ENCODE data around the gene ZFYVE28.

The ZFYVE28 gene

DNA sequence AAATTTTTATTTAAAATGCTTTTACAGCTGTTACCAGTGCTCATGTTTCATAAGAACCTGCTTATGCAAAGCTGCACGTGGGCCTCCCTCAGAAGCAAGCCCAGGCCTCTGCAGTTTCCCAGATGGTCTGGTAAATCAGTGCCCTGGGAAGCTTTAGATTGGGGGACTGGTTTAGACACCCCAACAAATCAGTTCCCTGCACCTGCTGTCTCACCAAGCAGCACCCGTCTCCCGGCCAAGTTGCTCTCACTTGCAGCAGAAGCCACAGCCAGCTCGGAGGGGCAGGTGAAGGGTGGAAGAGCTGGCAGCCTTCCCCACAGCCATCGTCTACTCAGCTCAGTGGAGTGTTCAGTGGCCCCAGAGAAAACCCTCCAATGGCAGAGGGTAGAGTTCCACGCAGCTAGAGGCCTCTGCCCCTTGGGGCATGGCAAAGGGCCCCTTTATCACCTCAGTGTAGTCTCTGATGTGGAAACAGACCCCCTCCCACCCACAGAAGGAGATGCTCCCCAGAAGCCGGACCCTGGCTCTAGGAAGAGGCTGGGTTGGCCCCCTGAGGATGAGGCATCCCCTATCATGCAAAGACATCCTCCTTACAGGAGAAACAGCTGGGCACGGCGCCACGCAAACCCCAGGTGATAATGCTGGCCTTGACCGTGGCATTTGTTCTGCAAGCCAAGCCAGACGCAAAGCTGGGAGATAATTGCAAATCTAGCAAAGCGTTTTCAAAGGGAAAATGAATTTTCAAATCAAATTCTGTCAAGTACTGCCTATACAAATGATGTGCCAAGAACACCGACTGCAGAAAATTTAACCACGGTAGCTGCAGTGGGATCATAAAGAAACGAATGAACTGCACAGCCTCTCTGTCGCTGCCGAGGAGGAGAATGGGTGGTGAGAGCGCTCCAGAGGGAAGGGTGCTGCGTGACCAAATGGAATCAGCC is 51.9 kb downstream of the ZFYVE28 start:
- DNase-seq (ENCODE audit: low spot score), result no peak

GRCh38 chr4:2365913-2366210 is 52.6 kb downstream of the ZFYVE28 start:
- no peak for DNase-seq (ENCODE audit: low spot score)

DNA sequence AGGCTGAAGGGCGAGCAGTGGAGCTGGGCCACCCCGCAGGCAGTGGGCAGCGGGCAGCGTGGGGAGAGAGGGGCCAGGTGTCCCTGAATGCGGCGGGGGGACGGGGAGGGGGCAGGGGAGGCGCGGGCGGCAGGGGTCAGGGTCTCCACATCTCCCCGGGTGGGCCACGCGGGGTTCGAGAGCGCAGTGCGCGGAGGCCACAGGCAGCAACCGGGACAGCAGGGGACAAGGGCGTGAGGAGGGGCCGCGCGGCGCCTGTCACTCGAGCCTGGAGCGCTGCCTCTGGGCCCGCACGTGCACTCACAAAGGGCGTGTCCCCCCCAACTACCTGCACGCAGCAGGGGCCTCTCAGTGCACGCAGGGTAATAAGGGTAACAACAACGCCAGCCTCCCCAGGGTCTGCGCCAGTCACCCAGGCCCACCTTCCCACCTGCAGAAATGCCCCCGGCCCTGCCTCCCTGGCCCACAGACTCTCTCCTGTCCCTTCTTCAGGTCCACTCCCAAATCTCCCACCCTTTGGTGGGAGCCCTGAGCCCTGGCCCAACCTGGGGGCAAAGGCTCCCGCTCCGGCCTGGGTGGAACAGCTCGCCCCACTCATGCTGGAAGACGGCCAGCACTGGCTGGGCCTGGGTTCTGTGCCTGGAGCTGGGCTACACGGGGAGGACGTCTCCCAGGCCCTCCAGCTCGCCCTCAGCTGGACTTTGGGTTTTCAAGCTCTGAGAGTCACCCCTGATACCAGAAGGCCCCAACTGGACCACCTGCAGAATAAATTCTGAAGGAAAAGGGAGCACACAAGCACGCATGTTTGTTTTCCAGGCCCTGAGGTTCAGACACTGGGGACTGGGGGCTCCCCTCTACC is 53.2 kb downstream of the ZFYVE28 start:
- no peak for DNase-seq (ENCODE audit: low spot score)

DNA sequence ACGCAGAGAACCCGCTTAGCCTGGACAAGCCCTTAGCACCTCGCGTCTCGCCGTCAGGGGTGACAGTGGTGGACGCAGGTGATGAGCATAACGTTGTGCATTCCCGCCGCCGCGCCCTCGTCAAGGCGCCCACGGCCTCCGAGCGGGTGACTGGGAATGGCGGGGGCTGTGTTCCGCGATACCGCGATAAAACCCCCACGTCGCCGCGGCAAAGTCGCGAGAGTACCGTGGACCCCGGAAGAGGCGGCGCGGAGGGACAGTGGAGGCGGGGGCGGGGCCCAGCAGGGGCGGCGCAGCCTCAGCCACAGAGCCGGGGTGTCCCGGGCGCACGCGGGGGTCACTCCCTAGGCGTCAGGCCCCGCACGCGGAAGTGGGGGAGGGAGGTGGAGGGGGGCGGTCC is 53.8 kb downstream of the ZFYVE28 start:
- peak; percentile 46 for DNase-seq (ENCODE audit: low spot score)

- DNase-seq (ENCODE audit: low spot score), result no peak
Measured at GRCh38 chr4:2363951-2364653, 54.3 kb downstream of the ZFYVE28 start.

DNA sequence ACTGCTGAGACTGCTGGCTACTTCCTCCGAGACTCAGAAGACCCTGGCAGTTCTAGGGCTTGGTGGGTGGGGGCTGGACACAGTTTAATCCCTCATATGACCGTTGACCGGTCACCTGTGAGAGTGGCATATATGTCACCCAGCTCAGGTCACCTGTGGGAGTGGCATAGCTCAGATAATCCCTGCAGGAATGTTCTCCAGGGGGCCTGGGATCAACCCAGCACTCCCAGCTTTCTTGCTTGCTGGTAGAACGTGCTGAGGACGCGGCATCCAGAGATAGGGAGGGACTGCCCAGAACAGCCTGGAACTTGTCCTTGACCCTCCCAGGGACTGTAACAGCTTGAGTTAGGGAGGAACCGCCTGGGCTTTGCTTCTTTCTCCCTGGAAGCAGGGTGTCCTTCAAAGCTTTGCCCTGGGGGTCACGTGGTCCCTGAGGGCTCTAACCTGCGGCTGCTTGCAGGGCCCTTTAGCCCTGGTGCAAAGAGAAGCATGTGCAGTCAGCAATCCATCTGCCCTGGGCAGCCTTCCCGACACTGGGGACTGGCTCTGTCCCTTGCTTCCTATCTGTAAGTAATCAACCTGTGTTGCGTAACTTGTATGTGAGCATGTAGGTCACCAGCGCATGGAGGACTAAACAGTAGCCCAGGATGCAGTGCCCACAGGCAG is 55.3 kb downstream of the ZFYVE28 start:
- peak; percentile 26 for DNase-seq (ENCODE audit: low spot score)

DNA sequence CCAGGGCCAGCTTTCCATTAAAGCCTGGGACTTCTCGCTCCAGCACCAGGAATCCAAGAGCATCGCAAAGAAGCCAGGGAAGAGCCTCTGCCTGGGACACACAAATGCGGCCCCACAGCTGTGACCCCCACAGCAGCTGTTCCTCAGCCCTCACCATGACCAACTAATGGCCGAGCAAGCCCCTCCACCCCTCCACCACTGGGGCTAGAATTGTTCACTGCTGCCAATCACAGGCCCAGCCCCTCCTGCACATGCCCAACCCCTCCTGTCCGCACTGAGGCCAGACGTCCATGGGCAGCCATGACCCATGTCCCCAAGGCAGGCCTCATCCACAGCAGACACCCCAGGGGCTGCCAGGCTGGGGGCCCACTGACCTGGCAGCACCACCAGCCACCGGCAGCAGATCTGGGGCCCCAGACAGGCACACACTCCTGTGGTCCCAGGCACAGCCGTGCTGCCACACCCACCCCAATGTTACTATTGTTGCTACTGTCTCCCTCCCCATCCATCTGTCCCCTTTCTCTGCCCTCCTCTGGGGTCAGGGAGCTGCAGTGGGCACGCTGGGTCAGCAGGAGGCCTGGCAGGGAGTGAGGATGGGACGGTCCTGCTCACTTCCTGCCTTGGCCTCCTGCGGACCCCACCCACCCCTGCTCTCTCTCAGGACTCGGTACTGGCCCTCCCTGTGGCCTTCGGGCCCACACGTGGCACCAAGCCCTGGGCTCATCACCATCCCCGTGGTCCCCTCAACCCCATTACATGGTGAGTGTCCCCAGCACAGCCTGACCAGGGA is 56.0 kb downstream of the ZFYVE28 start:
- DNase-seq (ENCODE audit: low spot score), result no peak

- DNase-seq (ENCODE audit: low spot score), result no peak
Measured at GRCh38 chr4:2361366-2362265, 56.8 kb downstream of the ZFYVE28 start.

DNA sequence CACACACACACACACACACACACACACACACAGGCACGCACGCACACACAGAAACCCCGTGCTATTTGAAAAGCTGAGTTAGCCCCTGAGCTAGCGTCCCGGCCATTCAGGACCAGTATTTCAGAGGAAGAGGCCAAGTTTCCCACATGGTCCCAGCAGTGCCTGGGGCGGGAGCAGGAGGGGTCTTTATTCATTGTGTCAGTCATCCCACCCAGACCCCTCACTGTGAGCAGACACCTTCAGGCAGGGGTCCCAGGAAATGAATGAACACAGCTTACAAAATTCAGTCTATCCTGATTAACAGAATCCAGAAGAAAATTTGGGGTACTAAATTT is 58.1 kb downstream of the ZFYVE28 start:
- no peak for DNase-seq (ENCODE audit: low spot score)

- no peak for DNase-seq (ENCODE audit: low spot score)
Measured at GRCh38 chr4:2359591-2360395, 58.7 kb downstream of the ZFYVE28 start.

DNA sequence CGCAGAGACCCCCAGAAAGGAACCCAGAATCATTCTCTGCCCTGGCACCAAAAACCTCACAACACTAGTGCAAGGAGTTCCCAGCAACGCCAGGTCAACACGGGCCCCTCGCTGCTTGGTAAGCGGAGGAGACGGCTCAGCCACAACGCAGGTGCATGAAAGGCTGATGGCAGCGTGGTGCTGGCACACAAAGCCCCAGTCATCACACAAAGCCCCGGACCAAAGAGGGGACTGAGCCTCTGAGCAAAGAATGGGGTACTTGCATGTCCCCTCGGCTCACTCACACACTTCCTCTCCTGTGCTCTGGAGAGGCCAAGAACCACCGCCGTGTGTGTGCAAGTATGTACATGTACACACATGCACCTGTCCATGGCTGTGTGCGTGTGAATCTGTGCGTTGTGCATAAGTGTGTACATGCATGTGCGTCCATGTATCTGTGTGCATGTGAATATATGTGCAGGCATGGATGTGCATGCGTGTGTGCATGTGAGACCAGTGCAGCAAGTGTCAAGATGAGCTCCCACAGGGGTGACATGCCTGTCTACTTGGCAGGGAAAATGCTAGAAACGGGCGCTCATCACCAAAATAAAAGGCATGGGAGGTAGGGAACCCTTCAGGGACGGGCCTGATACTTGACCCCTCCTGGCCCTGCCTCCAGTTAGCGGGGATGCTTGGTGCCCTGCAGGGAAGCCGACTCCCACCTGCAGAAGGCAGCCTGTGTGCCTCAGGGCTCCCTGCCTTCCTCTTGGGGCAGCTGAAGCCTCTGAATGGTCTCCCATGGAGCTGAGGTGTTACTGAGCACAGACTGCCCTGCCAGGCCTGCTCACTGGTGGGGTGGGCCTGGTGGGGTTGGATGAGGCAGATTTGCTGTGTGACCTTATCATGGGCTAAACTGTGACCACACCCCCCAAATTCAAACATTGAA is 60.4 kb downstream of the ZFYVE28 start:
- DNase-seq (ENCODE audit: low spot score), result no peak

DNA sequence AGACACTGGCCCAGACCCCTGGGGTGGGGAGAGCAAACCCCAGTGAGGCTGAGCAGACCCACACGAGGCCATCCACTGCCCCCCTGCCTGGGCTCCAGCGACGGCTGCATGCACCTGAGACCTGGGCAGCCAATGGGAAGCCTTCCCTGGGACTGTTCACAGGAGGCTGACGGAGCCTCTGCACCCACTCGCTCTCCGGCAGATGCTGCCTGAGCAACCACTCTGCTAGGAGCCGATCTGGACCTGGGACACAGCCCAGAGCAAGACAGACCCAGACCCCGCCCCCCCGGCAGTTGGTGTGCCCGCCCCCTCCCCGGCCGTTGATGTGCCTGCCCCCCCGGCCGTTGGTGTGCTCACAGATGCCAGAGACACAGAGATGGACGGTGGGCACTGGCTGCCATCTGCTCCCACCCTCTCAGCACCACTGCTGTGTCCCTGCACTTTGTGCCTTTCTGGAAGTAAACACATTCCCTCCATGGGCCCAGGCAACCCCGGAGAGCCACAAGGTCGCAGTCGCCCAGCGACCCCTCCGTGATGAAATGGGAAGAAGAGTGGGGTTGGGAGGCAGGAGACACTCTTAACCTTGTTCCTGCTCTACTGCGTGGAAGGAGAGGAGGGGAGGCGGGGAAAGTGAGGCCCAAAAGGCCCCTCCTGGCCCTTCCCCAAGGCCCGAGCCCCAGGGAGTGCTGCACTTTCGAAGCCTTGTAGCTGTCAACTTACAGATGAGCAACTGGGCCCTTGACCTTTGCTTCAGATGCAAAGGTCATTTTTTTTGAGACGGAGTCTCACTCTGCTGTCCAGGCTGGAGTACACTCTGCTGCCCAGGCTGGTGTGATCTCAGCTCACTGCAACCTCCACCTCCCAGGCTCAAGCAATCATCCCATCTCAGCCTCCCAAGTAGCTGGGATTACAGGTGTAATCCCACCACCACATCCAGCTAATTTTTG is 62.0 kb downstream of the ZFYVE28 start:
- no peak for DNase-seq (ENCODE audit: low spot score)

DNA sequence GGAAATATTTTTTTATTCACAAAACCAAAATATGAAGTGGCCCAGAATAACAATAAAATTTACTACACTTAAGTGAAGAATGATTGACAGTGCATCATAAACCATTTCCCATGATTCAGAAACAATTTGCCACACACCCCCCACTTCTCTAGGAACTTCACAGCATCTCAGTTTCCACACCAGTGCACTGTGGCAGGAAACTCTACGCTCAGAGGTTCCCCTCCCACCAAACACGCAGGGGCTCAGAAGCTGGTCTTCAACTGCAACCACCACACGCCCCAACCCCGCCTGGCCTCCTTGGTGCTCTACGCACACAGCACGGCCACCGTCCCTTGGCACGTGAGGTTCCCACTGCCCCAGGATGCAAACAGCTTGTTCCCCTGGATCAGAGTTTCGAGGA is 63.7 kb downstream of the ZFYVE28 start:
- DNase-seq (ENCODE audit: low spot score), result no peak

GRCh38 chr4:2354118-2354517 is 64.3 kb downstream of the ZFYVE28 start:
- DNase-seq (ENCODE audit: low spot score), result no peak

DNA sequence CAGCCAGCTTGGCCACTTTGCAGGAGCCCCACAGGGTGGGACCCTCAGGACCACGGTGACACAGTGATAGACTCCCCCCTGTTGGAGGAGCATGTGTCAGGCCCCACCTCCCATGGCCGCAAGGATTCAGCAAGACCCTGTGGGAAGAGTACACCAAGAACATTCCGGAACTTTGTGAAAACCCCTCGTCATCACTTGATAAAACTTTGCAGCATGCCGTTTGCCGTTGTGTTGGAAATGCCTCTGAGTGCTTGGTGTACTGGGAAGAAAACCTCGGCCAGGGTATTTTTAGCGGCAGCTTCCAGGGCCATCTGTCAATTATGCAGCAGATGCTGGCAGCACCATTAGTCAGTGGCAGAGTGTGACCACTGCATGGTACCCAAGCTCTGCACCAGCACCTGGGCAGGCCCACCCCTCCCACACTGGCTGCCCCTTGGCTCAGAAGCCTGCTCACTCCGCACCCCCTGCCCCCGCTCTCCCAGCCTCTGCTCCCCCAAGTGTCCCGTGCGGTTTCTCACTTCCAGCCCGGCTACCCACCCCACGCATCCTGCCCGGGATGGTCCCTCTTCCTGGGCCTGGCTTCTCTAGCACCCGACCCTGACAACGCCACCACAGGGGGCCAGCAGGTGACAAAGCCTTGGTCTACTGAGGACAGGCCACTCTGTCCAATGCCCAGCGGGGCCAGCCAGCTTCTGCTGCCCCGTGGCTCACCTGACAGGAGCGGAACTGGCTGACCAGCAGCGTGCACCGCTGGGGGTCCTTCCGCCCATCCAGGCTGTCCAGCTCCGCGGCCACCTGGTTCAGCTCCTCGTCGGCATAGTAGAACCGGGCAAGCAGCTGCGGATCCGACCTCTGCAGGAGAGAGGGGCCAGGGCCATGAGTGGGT is 65.0 kb downstream of the ZFYVE28 start:
- no peak for DNase-seq (ENCODE audit: low spot score)

DNA sequence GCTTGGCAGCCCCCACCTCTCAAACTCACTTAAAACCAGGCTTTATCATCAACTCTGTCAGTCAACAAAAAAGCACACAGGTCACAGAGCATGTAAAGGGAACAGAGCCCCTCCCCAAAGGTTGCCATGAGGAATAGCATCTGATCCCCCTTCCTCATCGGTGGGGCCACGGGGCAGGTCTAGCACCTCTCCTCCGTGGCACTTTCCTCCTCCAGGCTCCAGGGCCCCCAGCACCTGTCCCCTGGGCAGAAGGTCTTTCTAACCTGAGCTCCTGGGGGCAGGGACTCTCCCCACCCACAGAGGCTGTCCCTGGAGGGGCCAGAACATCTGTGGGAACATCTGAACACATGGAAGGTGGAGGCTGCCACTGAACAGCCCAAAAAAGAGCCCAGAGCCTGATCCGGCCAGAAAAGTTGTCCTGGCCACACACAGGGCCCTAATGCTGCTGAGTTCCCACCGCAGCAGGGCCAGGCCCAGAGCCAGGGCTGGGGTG is 65.7 kb downstream of the ZFYVE28 start:
- DNase-seq (ENCODE audit: low spot score), result no peak

Measured in kidney tubule cell (primary cell).